22Rv1 (cell line): ENCODE data around the gene ZNF813.
"Not testable (repeated sequence)": the region's sequence is repeated elsewhere in the genome, so short reads cannot be mapped to it uniquely, and the experiment has no call there.

Experiments
- H3K27ac ChIP-seq: fragments of 450-650 bp; 2 replicates; pipeline ENCODE4 v1.5.1; 2017
- CTCF ChIP-seq: fragments of 450-650 bp; IDR thresholded peaks from 2 replicates; pipeline ENCODE4 v1.5.1; 2017; ENCODE audit warnings: mild to moderate bottlenecking
- ZFX ChIP-seq: fragments of 450-650 bp; IDR thresholded peaks from 2 replicates; pipeline ENCODE4 v1.6.1; 2017; ENCODE audit warnings: antibody characterized with exemption, borderline replicate concordance

ZNF813 gene

GRCh38 chr19:53467485-53468262, at the start of gene ZNF813:
Gene ZNF813, plus strand, starts transcription at chr19:53467733. Its CDS starts 16,090 bp downstream, at chr19:53483823.
- TF ChIP-seq ZFX, result no peak
- TF ChIP-seq CTCF, result no peak
- peak within 1 kb of the TSS; percentile 75 for H3K27ac ChIP-seq

DNA sequence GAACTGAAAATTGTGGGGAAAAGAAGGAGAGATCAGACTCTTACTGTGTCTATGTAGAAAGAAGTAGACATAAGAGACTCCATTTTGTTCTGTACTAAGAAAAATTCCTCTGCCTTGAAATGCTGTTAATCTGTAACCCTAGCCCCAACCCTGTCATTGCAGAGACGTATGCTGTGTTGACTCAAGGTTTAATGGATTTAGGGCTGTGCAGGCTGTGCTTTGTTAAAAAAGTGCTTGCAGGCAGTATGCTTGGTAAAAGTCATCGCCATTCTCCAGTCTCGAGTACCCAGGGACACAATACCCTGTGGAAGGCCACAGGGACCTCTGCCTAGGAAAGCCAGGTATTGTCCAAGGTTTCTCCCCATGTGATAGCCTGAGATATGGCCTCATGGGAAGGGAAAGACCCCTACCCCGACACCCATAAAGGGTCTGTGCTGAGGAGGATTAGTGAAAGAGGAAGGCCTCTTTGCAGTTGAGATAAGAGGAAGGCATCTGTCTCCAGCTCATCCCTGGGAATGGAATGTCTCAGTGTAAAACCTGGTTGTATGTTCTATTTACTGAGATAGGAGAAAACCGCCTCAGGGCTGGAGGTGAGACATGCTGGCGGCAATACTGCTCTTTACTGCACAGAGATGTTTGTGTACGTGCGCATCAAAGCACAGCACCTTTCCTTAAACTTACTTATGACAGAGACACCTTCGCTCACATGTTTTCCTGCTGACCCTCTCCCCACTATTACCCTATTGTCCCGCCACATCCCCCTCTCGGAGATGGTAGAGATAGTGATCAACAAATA, 46.8 kb upstream of the ZNF813 start:
- not testable (repeated sequence) for H3K27ac ChIP-seq

DNA sequence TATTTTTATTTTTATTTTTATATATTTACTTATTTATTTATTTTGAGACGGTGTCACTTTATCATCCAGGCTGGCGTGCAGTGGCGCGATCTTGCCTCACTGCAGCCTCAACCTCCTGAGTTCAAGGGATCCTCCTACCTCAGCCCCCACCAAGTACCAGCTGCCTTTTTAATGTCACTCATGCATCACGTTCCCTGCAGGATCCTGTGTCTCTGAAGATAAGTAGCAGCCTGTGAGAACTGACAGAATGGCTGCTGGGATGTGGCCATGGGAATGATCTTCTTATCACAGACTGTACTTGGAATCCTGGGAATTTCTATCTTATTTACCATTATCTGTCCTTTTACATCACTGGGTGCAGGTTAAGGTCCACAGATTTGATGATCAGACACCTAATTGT, 45.0 kb upstream of the ZNF813 start:
- no peak overlapping the region for H3K27ac ChIP-seq
- TF ChIP-seq ZFX (no peak), CTCF (no peak)

DNA sequence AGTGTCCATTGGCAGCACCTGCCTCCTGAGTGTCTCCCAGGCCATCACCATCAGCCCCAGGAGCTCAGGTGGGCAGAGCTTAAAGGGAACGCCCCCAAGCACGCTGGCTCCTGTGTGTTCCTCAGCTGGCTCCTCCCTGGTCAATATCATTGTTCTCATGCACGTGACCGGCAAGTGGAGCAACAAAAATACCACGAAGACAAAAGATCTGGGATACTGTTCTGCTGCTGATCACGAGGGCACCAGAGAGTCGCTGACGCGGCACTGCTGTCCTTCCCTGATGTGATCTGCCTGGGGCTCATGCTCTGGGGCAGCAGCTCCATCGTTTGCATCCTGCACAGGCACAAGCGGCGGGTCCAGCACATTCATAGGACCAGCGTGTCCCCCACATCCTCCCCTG, 44.5 kb upstream of the ZNF813 start:
- H3K27ac ChIP-seq, result not testable (repeated sequence)

DNA sequence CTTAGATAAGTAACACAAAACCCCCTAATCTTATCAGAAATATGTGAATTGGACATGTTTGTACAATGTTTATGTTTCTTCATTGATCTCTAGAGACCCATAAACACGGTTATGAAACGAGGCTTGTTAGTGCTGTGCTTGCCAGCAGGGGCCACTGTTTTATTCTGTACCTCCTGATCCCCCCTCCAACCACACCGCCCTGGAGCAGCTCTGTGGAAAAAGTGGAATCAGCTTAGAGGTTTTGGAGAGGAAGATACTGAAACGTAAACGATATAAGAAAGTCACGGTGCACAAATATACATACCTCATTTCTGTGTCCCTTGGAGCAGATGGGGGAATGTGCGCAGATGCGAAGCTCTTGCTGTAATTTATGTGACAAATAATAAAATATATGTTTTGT, 43.9 kb upstream of the ZNF813 start:
- not testable (repeated sequence) for H3K27ac ChIP-seq

DNA sequence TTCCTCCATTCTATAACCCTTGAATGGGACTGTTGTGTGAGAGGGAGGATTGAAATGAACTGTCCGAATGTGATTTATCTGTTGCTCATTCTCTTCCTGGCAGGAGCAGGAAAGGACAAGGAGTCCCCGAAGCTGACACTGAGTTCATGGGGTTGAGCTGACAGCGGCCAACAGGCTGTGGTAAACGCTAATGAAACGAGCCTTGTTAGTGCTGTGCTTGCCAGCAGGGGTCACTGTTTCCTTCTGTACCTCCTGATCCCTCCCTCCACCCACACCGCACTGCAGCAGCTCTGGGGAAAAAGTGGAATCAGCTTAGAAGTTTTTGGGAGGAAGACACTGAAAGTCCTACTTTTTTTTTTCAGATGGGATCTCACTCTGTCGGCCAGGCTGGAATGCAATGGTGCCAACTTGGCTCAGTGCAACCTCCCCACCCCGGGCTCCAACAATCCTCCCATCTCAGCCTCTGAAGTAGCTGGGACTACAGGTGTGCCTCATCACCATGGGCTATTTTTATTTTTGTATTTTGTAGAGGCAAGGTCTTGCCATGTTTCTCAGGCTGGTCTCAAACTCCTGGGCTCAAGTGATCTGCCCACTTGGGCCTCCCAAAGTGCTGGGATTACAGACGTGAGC, 42.5 kb upstream of the ZNF813 start:
- TF ChIP-seq CTCF, result peak; percentile 83
- TF ChIP-seq ZFX, result no peak

GRCh38 chr19:53431399-53432087, 36.0 kb upstream of the ZNF813 start, which contains the start of gene ZNF761:
Gene ZNF761, plus strand, starts transcription at chr19:53431984. Its CDS starts 15,285 bp downstream, at chr19:53447269.
- peak within 1 kb of the TSS; percentile 74 for H3K27ac ChIP-seq
- TF ChIP-seq ZFX (no peak), CTCF (no peak)

More for the DNA sequence above, 42.5 kb upstream of the ZNF813 start:
- no peak overlapping the region for H3K27ac ChIP-seq

GRCh38 chr19:53432088-53432661, 35.4 kb upstream of the ZNF813 start:
- TF ChIP-seq CTCF, result no peak
- no peak for TF ChIP-seq ZFX
- H3K27ac ChIP-seq, result peak overlapping the region; percentile 74

GRCh38 chr19:53443809-53444208, 23.7 kb upstream of the ZNF813 start:
- not testable (repeated sequence) for H3K27ac ChIP-seq

DNA sequence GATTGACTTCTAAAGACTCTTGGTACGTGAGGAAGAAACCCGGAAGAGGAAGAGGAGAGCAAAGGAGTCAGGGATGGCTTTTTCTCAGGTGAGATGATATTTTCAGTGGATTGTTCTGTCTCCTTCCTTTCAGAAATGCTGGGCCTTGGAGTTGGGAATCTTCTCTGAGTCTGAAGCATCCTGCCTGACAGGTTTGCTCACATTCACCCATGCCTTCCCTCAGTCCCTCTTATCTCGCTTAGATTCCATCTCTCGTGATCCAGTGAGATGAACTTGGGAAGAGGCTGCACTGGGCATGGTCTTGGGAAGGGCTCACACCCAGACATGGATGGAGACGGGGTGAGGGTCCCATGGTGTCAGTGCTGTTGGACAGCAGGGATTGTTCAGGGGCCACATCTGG, 20.3 kb upstream of the ZNF813 start:
- H3K27ac ChIP-seq, result not testable (repeated sequence)
